ENCODE results near the gene SYTL3. TPM values are rescaled to one million over a fixed set of nuclear protein-coding genes. Genes with fewer than 3 reads are reported as not detected.
A peak's percentile ranks its signal among the peaks of the same experiment; 100 is the strongest.

SYTL3 gene
- total and polyA plus RNA-seq, 7 donors, result 1.6 to 6.9 (median 3.3) TPM

- no peak overlapping the region for H3K4me3 ChIP-seq
- WGBS, 2 donors, result 16 to 27% methylated on average over 10 of the region's 10 CpGs
- peaks cover 0 to 21% (median 6%) of the 10 kb centered on the region in 4 donors for H3K4me1 ChIP-seq
- DNase-seq, result peak; percentile 8
- TF ChIP-seq CTCF (IDR thresholded peaks at IDR 0.05) (peak in 2 of 4 experiments; percentile 28 to 31), POLR2AphosphoS5 (IDR thresholded peaks at IDR 0.05) (no peak)
- no peaks in the 10 kb centered on the region for H3K36me3 ChIP-seq
- H3K27me3 ChIP-seq, result no peaks in the 10 kb centered on the region
- H3K9me3 ChIP-seq, result no peaks in the 10 kb centered on the region
- H3K27ac ChIP-seq, result no peak overlapping the region
- intact Hi-C loops (cut with DNase I), result no loop called here
These were observed 10.5 kb downstream of the SYTL3 start for GRCh38 chr6:158660333-158660754.

- WGBS, 2 donors, result 92 to 98% methylated on average over 3 of the region's 3 CpGs
- intact Hi-C loops (cut with DNase I), result no loop called here
- TF ChIP-seq POLR2A (IDR thresholded peaks at IDR 0.05) (no peak), EP300 (IDR thresholded peaks at IDR 0.05) (no peak)
- no peak overlapping the region for H3K4me3 ChIP-seq
- H3K4me1 ChIP-seq, result peaks cover 0 to 15% (median 0%) of the 10 kb centered on the region in 4 donors
- DNase-seq, result peak; percentile 6
- H3K36me3 ChIP-seq, result no peaks in the 10 kb centered on the region
- no peaks in the 10 kb centered on the region for H3K27me3 ChIP-seq
- H3K27ac ChIP-seq, result no peak overlapping the region
- H3K9me3 ChIP-seq, result no peaks in the 10 kb centered on the region
These were observed 11.4 kb downstream of the SYTL3 start for GRCh38 chr6:158661156-158661685.

- H3K4me1 ChIP-seq, result peaks cover 0 to 15% (median 2%) of the 10 kb centered on the region in 4 donors
- H3K4me3 ChIP-seq, result peak overlapping the region in 2 of 4 donors; percentile 32 to 38
- H3K27ac ChIP-seq, result peak overlapping the region; percentile 54 to 74 (median 65)
- H3K36me3 ChIP-seq, result no peaks in the 10 kb centered on the region
- WGBS, 2 donors, result 69 to 75% methylated on average over 3 of the region's 3 CpGs
- DNase-seq, result no peak
- TF ChIP-seq EP300 (IDR thresholded peaks at IDR 0.05), result no peak
- no peak for TF ChIP-seq CTCF (IDR thresholded peaks at IDR 0.05)
- TF ChIP-seq POLR2AphosphoS5 (IDR thresholded peaks at IDR 0.05), result no peak
- TF ChIP-seq POLR2A (IDR thresholded peaks at IDR 0.05), result no peak
- H3K27me3 ChIP-seq, result no peaks in the 10 kb centered on the region
- intact Hi-C loops (cut with DNase I), result no loop called here
- no peaks in the 10 kb centered on the region for H3K9me3 ChIP-seq
These were observed 12.7 kb downstream of the SYTL3 start for GRCh38 chr6:158662607-158662953.

- Histone ChIP-seq H3K27ac (peak overlapping the region; percentile 54 to 74 (median 65)), H3K4me1 (peaks cover 0 to 20% (median 4%) of the 10 kb centered on the region in 4 donors), H3K9me3 (no peaks in the 10 kb centered on the region), H3K4me3 (peak overlapping the region in 3 of 4 donors; percentile 25 to 38 (median 32)), H3K27me3 (no peaks in the 10 kb centered on the region), H3K36me3 (no peaks in the 10 kb centered on the region)
- TF ChIP-seq EP300 (IDR thresholded peaks at IDR 0.05) (no peak), CTCF (IDR thresholded peaks at IDR 0.05) (no peak), POLR2AphosphoS5 (IDR thresholded peaks at IDR 0.05) (peak in 2 of 4 donors; percentile 17 to 35)
- peak; percentile 58 for DNase-seq
- intact Hi-C loops (cut with DNase I), result no loop called here
- 62 to 65% methylated on average over 27 of the region's 27 CpGs for WGBS, 2 donors
These were observed 13.2 kb downstream of the SYTL3 start for GRCh38 chr6:158662954-158663624.

- intact Hi-C loops (cut with DNase I), result no loop called here
- no peaks in the 10 kb centered on the region for H3K36me3 ChIP-seq
- peak overlapping the region in 3 of 4 donors; percentile 25 to 38 (median 32) for H3K4me3 ChIP-seq
- no peak for DNase-seq
- no peak for TF ChIP-seq POLR2A (IDR thresholded peaks at IDR 0.05)
- no peak for TF ChIP-seq CTCF (IDR thresholded peaks at IDR 0.05)
- TF ChIP-seq POLR2AphosphoS5 (IDR thresholded peaks at IDR 0.05), result no peak
- no peak for TF ChIP-seq EP300 (IDR thresholded peaks at IDR 0.05)
- 12 to 51% methylated on average over 11 of the region's 11 CpGs for WGBS, 2 donors
- H3K27me3 ChIP-seq, result no peaks in the 10 kb centered on the region
- H3K9me3 ChIP-seq, result no peaks in the 10 kb centered on the region
- H3K27ac ChIP-seq, result peak overlapping the region; percentile 54 to 74 (median 65)
- H3K4me1 ChIP-seq, result peaks cover 0 to 25% (median 4%) of the 10 kb centered on the region in 4 donors
These were observed 13.8 kb downstream of the SYTL3 start for GRCh38 chr6:158663625-158664165.
